HG02763 (cell line): ENCODE measurements around the gene DDI2.

ENCODE experiments used
- ATAC-seq: cut with Tn5 transposase; IDR thresholded peaks from one replicate; pipeline ENCODE4 v1.9.1; 2021; ENCODE audit warnings: mild to moderate bottlenecking, moderate library complexity; ENCODE audit not compliant: unreplicated experiment

DDI2 gene

DNA sequence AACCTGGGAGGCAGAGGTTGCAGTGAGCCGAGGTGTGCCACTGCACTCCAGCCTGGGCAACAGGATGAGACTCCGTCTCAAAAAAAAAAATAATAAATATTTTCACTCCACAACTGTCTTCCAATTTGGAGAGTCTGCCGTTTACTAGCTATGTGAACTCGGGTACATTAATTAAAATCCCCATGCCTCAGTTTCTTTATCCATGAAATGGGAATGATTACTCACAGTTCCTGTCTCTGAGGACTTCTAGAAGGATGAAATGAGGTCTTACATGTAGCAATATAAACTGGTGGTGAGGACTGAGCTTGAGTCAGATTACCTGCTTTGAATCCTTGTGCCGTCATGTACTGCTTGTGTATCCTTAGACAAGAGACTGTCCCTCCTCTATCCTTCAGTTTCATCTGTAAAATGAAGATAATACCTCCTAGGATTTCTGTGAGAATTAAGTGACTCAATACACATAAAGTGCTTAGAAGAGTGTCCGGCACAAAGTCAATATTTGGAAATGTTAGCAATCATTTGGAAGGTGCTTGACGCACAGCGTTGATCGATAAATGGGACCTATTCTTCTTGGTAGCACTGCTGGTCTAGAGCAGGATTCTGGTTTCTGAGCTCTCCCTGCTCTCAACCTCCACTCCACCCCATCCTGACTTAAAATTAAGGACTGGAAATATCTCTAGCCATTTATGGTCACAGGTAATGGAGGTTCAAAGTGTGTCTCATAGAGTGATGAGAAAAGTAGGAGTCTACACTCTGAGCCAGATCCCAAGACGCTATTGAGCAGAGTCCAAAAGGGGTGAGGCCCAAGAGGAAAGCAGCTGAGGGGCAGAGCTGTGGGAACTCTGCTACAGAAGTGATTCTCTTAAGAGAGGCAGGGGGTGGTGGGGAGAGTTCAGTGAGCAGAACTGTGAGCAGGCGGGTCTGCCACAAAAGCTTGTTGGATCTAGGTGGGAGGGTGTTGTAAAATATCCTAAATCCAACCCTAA is 11.6 kb upstream of the DDI2 start:
- ATAC-seq, result no peak

- no peak for ATAC-seq
Observed at GRCh38 chr1:15609631-15610030, 7.6 kb upstream of the DDI2 start.

- no peak for ATAC-seq
Observed at GRCh38 chr1:15610167-15610566, 7.1 kb upstream of the DDI2 start.

DNA sequence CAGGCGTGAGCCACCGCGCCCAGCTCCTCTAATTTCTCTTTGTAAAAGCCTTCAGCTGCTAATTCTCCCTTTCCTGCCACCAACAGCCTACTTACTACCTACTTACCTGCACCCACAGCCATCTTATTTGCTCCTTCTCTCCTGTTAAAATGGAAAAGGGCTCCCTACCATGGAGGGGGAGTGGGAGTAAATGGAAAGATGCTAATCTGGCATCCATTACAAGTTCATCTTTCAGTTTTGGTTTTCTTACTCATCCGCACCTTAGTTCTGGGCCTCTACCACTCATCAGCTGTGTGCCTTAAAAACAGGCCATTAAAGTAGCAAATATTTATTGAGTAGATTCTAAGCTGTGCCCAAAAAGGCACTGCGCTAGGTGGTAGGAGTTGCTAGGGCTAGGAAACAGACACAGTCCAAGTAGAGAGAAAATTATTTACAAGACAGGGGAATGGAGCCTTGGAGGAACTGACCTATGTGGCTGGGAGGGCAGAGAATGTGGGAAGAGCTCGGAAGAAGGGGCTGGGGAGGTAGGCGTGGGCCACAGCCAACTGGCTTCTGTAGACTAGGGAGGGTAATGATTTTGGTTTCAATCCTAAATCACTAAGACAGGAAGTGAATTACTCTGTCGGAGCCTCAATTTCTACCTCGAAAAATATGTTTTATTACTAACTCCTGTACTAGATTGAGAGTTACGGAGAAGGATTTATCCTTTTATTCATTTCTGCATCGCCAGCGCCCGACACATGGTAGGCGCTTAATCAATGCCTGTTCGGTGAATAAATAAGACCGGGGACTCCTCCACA is 685 bp upstream of the DDI2 start:
- ATAC-seq, result no peak

GRCh38 chr1:15618077-15618654 is 908 bp downstream of the DDI2 start:
- no peak for ATAC-seq

DNA sequence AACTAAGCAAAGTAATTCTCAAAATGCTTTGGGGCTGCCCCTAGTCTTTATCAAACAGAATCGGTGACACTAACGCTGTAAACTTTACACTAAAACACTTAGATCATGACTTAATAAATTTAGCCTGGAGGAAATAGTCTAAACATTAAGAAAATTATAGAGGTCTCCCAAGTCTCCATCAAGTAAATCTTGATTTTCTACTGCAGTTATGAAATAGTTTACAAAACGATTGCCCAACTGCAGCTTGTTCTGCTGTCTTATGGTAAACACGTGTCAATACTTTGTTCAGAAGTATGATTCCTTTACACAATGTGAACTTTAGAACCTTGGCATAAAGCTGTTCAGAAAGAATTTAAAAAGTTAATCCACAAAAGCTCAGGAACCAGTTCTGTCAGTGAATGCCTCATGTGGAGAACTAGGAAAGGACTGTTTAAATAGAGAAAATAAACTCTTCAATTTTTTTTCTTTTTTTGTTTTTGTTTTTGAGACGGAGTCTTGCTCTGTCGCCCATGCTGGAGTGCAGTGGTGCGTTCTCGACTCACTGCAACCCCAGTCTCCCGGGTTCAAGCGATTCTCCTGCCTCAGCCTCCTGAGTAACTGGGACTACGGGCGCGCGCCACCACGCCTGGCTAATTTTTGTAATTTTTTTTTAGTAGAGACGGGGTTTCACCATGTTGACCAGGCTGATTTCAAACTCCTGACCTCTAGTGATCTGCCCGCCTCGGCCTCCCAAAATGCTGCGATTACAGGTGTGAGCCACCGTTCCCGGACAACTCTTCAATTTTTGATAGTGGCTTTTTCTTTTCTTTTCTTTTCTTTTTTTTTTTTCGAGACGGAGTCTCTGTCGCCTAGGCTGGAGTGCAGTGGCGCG is 1.6 kb downstream of the DDI2 start:
- ATAC-seq, result no peak

- no peak for ATAC-seq
Observed at GRCh38 chr1:15620155-15620545, 2.9 kb downstream of the DDI2 start.

DNA sequence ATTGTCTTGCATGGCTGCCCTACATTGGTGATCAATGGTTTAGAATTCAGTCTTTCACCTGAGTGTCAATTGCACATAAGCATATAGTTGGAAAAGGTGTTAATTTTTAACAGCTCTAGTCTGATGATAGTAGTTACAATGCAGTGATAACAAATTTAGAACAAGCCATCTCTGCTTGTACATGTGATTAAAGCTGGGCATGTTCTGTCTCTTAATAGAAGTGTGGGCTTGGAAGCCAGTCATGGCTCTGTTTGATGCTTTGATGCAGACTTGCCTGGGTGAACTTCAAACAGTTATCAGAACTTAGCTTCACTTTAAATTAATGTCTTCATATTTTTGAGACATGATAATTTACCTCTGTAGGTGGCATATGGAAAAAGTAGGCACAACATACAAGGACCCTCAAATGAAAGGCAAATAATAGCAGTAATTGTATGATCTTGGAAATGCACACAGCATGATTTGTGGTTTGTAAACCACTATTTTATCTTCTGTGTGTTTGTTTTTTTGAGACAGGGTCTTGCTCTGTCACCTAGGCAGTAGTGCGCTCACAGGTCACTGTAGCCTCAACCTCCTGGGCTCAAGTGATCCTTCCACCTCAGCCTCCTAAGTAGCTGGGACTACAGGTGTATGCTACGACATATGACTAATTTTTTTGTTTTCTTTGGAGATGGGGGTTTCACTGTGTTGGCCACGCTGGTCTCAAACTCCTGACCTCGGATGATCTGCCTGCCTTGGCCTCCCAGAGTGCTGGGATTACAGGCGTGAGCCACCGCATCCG is 3.8 kb downstream of the DDI2 start:
- no peak for ATAC-seq

DNA sequence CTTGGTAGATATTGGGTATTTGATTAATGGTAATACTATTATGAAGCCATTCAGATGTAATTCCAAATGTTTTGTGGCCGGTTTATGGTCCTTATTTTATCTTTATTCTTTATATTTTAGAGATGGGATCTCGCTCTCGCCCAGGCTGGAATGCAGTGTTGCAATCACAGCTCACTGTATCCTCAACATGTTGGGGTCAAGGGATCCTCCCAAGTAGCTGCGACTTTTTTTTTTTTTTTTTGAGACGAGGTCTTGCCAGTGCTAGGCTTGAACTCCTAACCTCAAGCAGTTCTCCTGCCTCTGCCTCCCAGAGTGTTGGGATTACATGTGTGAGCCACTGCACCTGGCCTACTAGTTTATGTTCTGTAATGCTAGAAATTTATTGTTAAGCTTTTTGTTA is 4.7 kb downstream of the DDI2 start:
- ATAC-seq, result no peak

DNA sequence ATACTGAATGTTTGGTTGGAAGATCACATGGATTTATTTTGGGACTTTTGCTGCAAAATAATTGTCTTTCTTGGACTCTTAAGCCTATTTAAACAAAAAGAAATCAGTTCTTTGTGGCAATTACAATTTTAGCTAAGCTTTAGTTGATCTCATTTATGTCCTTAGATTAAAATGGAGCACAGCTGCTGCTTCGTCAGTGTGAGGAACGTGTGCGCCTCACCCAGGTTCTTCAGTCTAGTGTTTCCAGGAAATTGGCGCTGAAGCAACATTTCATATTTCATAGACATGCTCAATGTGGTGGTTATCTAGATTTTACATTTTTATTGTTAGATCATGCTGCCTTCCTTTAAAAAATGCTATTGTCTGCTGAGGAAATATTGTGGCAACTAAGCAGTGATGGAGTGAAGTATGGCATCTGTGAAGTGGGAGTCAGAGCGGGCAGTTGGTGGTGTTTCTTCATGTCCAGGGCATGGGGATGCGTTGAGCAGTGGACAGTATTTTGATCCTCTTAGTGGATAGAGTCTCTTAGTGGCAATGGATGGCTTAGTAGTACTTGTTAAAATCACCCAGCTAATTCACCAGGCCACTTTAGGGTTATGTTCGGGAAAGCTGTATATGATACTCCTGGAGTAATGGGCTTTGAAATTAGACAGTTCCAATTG is 5.6 kb downstream of the DDI2 start:
- no peak for ATAC-seq

DNA sequence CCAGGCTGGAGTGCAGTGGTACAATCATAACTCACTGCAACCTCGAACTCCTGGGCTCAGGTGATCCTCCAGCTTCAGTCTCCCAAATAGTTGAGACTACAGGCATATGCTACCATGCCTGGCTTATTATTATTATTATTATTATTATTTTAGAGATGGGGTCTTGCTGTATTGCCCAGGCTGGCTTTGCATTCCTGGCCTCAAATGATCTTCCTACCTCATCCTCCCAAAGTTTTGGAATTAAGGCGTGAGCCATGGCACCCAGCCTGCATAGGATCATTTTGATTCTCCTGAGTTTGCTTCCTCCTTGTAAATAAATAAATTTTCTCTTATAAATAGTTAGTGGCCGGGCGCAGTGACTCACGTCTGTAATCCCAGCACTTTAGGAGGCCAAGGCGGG is 6.2 kb downstream of the DDI2 start:
- ATAC-seq, result no peak

- ATAC-seq, result no peak
Observed at GRCh38 chr1:15624133-15624714, 7.0 kb downstream of the DDI2 start.

GRCh38 chr1:15625056-15625917 is 8.0 kb downstream of the DDI2 start:
- no peak for ATAC-seq

DNA sequence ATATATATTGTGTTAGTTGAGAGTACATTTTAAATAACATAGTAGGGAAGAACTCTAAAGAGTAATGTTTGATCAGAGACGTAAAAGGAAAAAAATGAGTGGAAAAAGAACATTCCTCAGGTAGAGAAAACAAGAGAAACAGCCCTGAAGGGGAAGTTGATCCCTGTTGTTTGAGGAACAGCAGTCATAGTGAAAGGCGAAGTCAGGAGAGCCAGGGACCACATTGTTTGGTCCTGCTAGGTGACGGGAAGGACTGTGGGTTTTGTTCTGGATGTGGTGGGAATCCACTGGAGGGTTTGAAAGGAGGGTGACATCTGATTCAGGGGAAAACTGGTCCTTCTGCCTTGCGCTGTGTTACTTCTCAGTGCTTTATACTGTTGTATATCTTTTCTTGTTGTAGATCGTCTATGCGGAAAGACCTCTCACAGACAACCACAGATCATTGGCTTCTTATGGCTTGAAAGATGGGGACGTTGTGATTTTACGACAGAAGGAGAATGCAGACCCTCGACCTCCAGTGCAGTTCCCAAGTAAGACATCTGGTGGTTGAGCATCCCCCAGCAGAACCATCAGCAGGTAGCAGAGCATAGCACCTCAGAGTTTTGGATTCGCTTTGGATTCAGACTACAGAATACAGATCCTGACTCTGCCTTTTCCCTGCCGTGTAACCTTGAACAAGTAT is 9.2 kb downstream of the DDI2 start:
- no peak for ATAC-seq

DNA sequence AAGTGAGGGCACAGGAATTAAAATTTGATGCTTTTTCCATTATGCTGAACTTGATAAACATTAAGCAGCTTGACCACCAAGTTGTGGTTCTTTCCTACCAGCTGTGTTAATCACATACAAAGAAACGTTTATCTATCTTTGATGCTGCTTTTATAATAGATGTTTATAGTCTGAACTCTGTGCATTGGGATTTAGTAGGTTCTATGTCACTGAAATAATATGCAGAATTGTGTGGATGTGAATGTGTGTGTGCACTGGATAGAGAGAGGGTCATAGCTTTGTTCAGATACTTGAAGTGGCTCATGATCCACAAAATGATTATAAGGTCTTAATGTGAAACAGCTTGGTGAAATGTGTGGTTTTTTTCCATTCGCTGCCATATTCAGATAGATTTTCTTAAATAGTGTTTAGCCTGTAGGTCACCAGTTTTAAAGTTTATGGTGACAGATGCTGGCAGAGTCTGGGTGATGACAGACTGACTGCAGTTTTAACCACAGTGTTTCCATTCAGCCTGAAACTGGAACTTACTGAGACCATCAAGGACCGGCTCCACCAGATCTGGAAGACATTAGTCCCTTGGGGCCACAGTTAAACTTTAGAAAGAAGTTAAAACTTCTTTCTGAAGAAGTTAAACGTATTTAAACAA is 10.2 kb downstream of the DDI2 start:
- peak; percentile 57 for ATAC-seq

GRCh38 chr1:15628003-15628402 is 10.7 kb downstream of the DDI2 start:
- ATAC-seq, result no peak
